Lung (tissue), 12 donors: Measurements from ENCODE around the gene ZNF236. TPM values are rescaled to one million over a fixed set of nuclear protein-coding genes. Genes with fewer than 3 reads are reported as not detected.
A peak's percentile ranks its signal among the peaks of the same experiment; 100 is the strongest.

ENCODE experiments used
- ATAC-seq: fragments of 200-7000 bp; cut with Tn5 transposase; one replicate; pipeline ENCODE4 v1.9.1; 2020; ENCODE audit warnings: moderate number of reproducible peaks; ENCODE audit not compliant: insufficient read depth, low FRiP score
- DNase-seq, 3 donors: peaks; one replicate each; pipeline ENCODE4 v3.0.0-alpha.2; 2013 to 2017
- H3K27ac ChIP-seq, 2 donors: one replicate each; pipeline ENCODE4 v1.5.1; 2013; ENCODE audit warnings: mild to moderate bottlenecking in 2 of 2, moderate library complexity in 2 of 2, control low read depth in 1 of 2, inconsistent platforms in 1 of 2, low read depth in 1 of 2, low read length in 1 of 2
- H3K27me3 ChIP-seq, 3 donors: one replicate each; pipeline ENCODE4 v1.5.1; 2013; ENCODE audit warnings: low read length in 2 of 3; ENCODE audit not compliant: control insufficient read depth in 3 of 3, insufficient read depth in 3 of 3
- H3K36me3 ChIP-seq, 4 donors: one replicate each; pipeline ENCODE4 v1.5.1; 2013; ENCODE audit warnings: low read length in 4 of 4, mild to moderate bottlenecking in 1 of 4, moderate library complexity in 1 of 4; ENCODE audit not compliant: control insufficient read depth in 4 of 4, insufficient read depth in 4 of 4
- H3K4me1 ChIP-seq, 5 donors: one replicate each; pipeline ENCODE4 v1.5.1; 2013; ENCODE audit warnings: low read length in 5 of 5, mild to moderate bottlenecking in 2 of 5, moderate library complexity in 1 of 5; ENCODE audit not compliant: control insufficient read depth in 5 of 5, insufficient read depth in 5 of 5
- H3K4me3 ChIP-seq: one replicate; pipeline ENCODE4 v1.5.1; 2013; ENCODE audit warnings: mild to moderate bottlenecking, control low read depth, moderate library complexity
- H3K9ac ChIP-seq, 2 donors: one replicate each; pipeline ENCODE4 v1.5.1; 2013; ENCODE audit warnings: low read length in 2 of 2, control low read depth in 1 of 2; ENCODE audit not compliant: insufficient read depth in 1 of 2
- H3K9me3 ChIP-seq, 4 donors: one replicate each; pipeline ENCODE4 v1.5.1; 2013; ENCODE audit warnings: low read length in 3 of 4, mild to moderate bottlenecking in 1 of 4, moderate library complexity in 1 of 4; ENCODE audit not compliant: control insufficient read depth in 4 of 4, insufficient read depth in 3 of 4
- CTCF ChIP-seq: IDR thresholded peaks from 2 replicates; pipeline ENCODE4 v1.5.1; 2012; ENCODE audit warnings: mild to moderate bottlenecking; ENCODE audit errors: control extremely low read depth, extremely low read depth
- WGBS, 2 donors: extraction: QIAGEN DNeasy Blood & Tissue Kit; methylation state at CpG; one replicate each; pipeline ENCODE4 v1.1.7; 2013; 5-methylcytosine and 5-hydroxymethylcytosine counted together
- polyA plus RNA-seq, 2 donors: library from polyadenylated mRNA; stranded (reverse); fragments of 200-250 nt; gene quantifications; one replicate each; pipeline ENCODE4 v1.2.1, GENCODE V29; 2013
- total RNA-seq, 2 donors: library from RNA; depleted of rRNA in 1 of 2; stranded (reverse); fragments of >200 nt in 1 of 2; gene quantifications; one replicate each; pipeline ENCODE4 v1.2.1, GENCODE V29; 2014 to 2021
- donor health status: control.
- donor health status: control.
- donor health status: Bipolar disorder and iron deficiency.
- donor health status: healthy.
- donor health status: DM: yes; HTN: yes; CAD: no.

Gene ZNF236
- total and polyA plus RNA-seq, 4 donors = 2.4 to 23.1 (median 8.8) TPM

- no peak for ATAC-seq
- TF ChIP-seq CTCF = no peak
- Histone ChIP-seq H3K9ac (no peak overlapping the region), H3K27me3 (no peaks in the 10 kb centered on the region), H3K9me3 (no peaks in the 10 kb centered on the region), H3K4me1 (peaks cover 1 to 18% (median 6%) of the 10 kb centered on the region in 5 donors), H3K36me3 (peaks cover 0 to 32% (median 17%) of the 10 kb centered on the region in 4 donors), H3K27ac (peak overlapping the region in 1 of 2 donors; percentile 82), H3K4me3 (no peak overlapping the region)
- WGBS, 2 donors = 77 to 88% methylated on average over 4 of the region's 4 CpGs
- DNase-seq = no peak
Measured at GRCh38 chr18:76952747-76953146, 130.4 kb downstream of the ZNF236 start.

- no peaks in the 10 kb centered on the region for H3K27me3 ChIP-seq
- no peak overlapping the region for H3K4me3 ChIP-seq
- H3K9ac ChIP-seq = peak overlapping the region in 1 of 2 donors; percentile 2
- peaks cover 3 to 19% (median 6%) of the 10 kb centered on the region in 5 donors for H3K4me1 ChIP-seq
- DNase-seq (peak; percentile 51 to 74 (median 57)), ATAC-seq (no peak)
- no peak for TF ChIP-seq CTCF
- peak overlapping the region in 1 of 2 donors; percentile 82 for H3K27ac ChIP-seq
- peaks cover 0 to 34% (median 18%) of the 10 kb centered on the region in 4 donors for H3K36me3 ChIP-seq
- 48 to 75% methylated on average over 6 of the region's 6 CpGs for WGBS, 2 donors
- no peaks in the 10 kb centered on the region for H3K9me3 ChIP-seq
Measured at GRCh38 chr18:76953156-76953555, 130.8 kb downstream of the ZNF236 start.

GRCh38 chr18:76953583-76954233 lies 131.4 kb downstream of the ZNF236 start:
- no peak for ATAC-seq
- H3K27me3 ChIP-seq = no peaks in the 10 kb centered on the region
- H3K4me3 ChIP-seq = no peak overlapping the region
- 40 to 62% methylated on average over 12 of the region's 12 CpGs for whole genome bisulfite sequencing, 2 donors
- H3K9ac ChIP-seq = peak overlapping the region in 1 of 2 donors; percentile 2
- H3K4me1 ChIP-seq = peaks cover 3 to 19% (median 8%) of the 10 kb centered on the region in 5 donors
- H3K27ac ChIP-seq = peak overlapping the region in 1 of 2 donors; percentile 82
- no peaks in the 10 kb centered on the region for H3K9me3 ChIP-seq
- TF ChIP-seq CTCF = no peak
- H3K36me3 ChIP-seq = peaks cover 0 to 32% (median 15%) of the 10 kb centered on the region in 4 donors
- DNase-seq = peak; percentile 76 to 90 (median 79)
